HEK293T (cell line): ENCODE results near the gene NARS2.

Experiments used
- CTCF ChIA-PET: fragments of 350-600 bp; formaldehyde crosslinking; extraction: SDS; loops from one replicate; lab custom pipeline; 2021; ENCODE audit warnings: antibody characterized with exemption, inconsistent platforms; lab: Yijun Ruan, JAX
- POLR2A ChIA-PET: fragments of 350-600 bp; formaldehyde crosslinking; extraction: SDS; loops from one replicate; lab custom pipeline; 2020; ENCODE audit warnings: antibody characterized with exemption, inconsistent platforms; lab: Yijun Ruan, JAX
- DNase-seq: peaks from one replicate; pipeline ENCODE4 v3.0.0; 2012; ENCODE audit warnings: mixed read lengths; ENCODE audit errors: extremely low spot score
- ARNT ChIP-seq: fragments of 450-650 bp; IDR thresholded peaks from 2 replicates; pipeline ENCODE4 v1.6.1; 2017; ENCODE audit warnings: mild to moderate bottlenecking
- BHLHE40 ChIP-seq: fragments of 450-650 bp; IDR thresholded peaks from 2 replicates; pipeline ENCODE4 v1.6.1; 2016; ENCODE audit warnings: mild to moderate bottlenecking, moderate library complexity, borderline replicate concordance
- CTBP1 ChIP-seq: fragments of 450-650 bp; IDR thresholded peaks from 2 replicates; pipeline ENCODE4 v1.6.1; 2016; ENCODE audit warnings: borderline replicate concordance
- ELF4 ChIP-seq: fragments of 450-650 bp; IDR thresholded peaks from 2 replicates; pipeline ENCODE4 v1.6.1; 2017; ENCODE audit warnings: antibody characterized with exemption
- FOXA1 ChIP-seq: fragments of 450-650 bp; IDR thresholded peaks from 2 replicates; pipeline ENCODE4 v1.6.1; 2016; ENCODE audit warnings: mild to moderate bottlenecking
- FOXK2 ChIP-seq: fragments of 450-650 bp; IDR thresholded peaks from 2 replicates; pipeline ENCODE4 v1.6.1; 2016; ENCODE audit warnings: mild to moderate bottlenecking
- FOXM1 ChIP-seq: fragments of 450-650 bp; IDR thresholded peaks from 2 replicates; pipeline ENCODE4 v1.6.1; 2017; ENCODE audit warnings: mild to moderate bottlenecking, borderline replicate concordance
- HDGF ChIP-seq: fragments of 450-650 bp; IDR thresholded peaks from 2 replicates; pipeline ENCODE4 v1.6.1; 2017; ENCODE audit warnings: antibody characterized with exemption, borderline replicate concordance
- L3MBTL2 ChIP-seq: fragments of 450-650 bp; conservative IDR thresholded peaks from 2 replicates; pipeline ENCODE4 v1.6.1; 2016; ENCODE audit warnings: mild to moderate bottlenecking
- LEF1 ChIP-seq: fragments of 450-650 bp; IDR thresholded peaks from 2 replicates; pipeline ENCODE4 v1.6.1; 2017; ENCODE audit warnings: mild to moderate bottlenecking, borderline replicate concordance
- NFRKB ChIP-seq: fragments of 450-650 bp; IDR thresholded peaks from 2 replicates; pipeline ENCODE4 v1.6.1; 2016; ENCODE audit warnings: mild to moderate bottlenecking, moderate library complexity
- PKNOX1 ChIP-seq: fragments of 450-650 bp; IDR thresholded peaks from 2 replicates; pipeline ENCODE4 v1.6.1; 2016
- SP1 ChIP-seq: fragments of 450-650 bp; IDR thresholded peaks from 2 replicates; pipeline ENCODE4 v1.6.1; 2017
- SUZ12 ChIP-seq: fragments of 450-650 bp; IDR thresholded peaks from 2 replicates; pipeline ENCODE4 v1.6.1; 2016; ENCODE audit warnings: mild to moderate bottlenecking
- TARDBP ChIP-seq: fragments of 450-650 bp; IDR thresholded peaks from 2 replicates; pipeline ENCODE4 v1.6.1; 2016
- ZNF384 ChIP-seq: fragments of 450-650 bp; IDR thresholded peaks from 2 replicates; pipeline ENCODE4 v1.6.1; 2016

Gene NARS2

GRCh38 chr11:78423241-78423640 lies 151.4 kb downstream of the NARS2 start:
- POLR2A ChIA-PET, result no interaction called here
- CTCF ChIA-PET, result no interaction called here
- no peak for TF ChIP-seq TARDBP
- TF ChIP-seq ELF4, result no peak
- no peak for TF ChIP-seq PKNOX1
- no peak for TF ChIP-seq ARNT
- no peak for TF ChIP-seq FOXA1
- TF ChIP-seq BHLHE40, result no peak
- TF ChIP-seq L3MBTL2, result no peak
- no peak for TF ChIP-seq SUZ12
- TF ChIP-seq SP1, result no peak
- no peak for TF ChIP-seq LEF1
- no peak for TF ChIP-seq CTBP1
- TF ChIP-seq FOXK2, result no peak
- TF ChIP-seq HDGF, result no peak
- TF ChIP-seq NFRKB, result no peak
- TF ChIP-seq ZNF384, result no peak
- TF ChIP-seq FOXM1, result no peak
- no peak for DNase-seq

GRCh38 chr11:78420796-78421209 lies 153.9 kb downstream of the NARS2 start:
- DNase-seq, result no peak
- TF ChIP-seq FOXK2, result no peak
- TF ChIP-seq TARDBP, result no peak
- no peak for TF ChIP-seq SUZ12
- TF ChIP-seq NFRKB, result no peak
- TF ChIP-seq ELF4, result no peak
- TF ChIP-seq L3MBTL2, result no peak
- no peak for TF ChIP-seq SP1
- TF ChIP-seq ZNF384, result no peak
- CTCF ChIA-PET, result interaction anchor here (0.6 to 5.6 kb wide), 4 partner anchors 10 to 964 kb away, joined by 3 to 25 read pairs (median 4); no protein-coding TSS in a partner anchor
- POLR2A ChIA-PET, result no interaction called here

GRCh38 chr11:78420255-78420764 lies 154.4 kb downstream of the NARS2 start:
- POLR2A ChIA-PET, result no interaction called here
- DNase-seq, result peak; percentile 31
- no peak for TF ChIP-seq BHLHE40
- TF ChIP-seq HDGF, result no peak
- no peak for TF ChIP-seq ZNF384
- no peak for TF ChIP-seq ELF4
- TF ChIP-seq TARDBP, result no peak
- no peak for TF ChIP-seq ARNT
- no peak for TF ChIP-seq SP1
- TF ChIP-seq NFRKB, result no peak
- TF ChIP-seq FOXK2, result no peak
- TF ChIP-seq FOXA1, result no peak
- no peak for TF ChIP-seq L3MBTL2
- no peak for TF ChIP-seq FOXM1
- TF ChIP-seq LEF1, result no peak
- no peak for TF ChIP-seq PKNOX1
- no peak for TF ChIP-seq SUZ12
- TF ChIP-seq CTBP1, result no peak
- CTCF ChIA-PET, result interaction anchor here (1.1 to 5.6 kb wide), 3 partner anchors 10 to 145 kb away, joined by 3 to 25 read pairs (median 5); no protein-coding TSS in a partner anchor

GRCh38 chr11:78419327-78419726 lies 155.3 kb downstream of the NARS2 start:
- POLR2A ChIA-PET, result interaction anchor here (1.9 kb wide), 1 partner anchor 155 kb away, joined by 9 read pairs; the partner anchor contains the start of gene NARS2
- CTCF ChIA-PET, result interaction anchor here (1.5 to 5.6 kb wide), 2 partner anchors 9 to 146 kb away, joined by 3 to 25 read pairs; no protein-coding TSS in a partner anchor
- TF ChIP-seq CTBP1, result no peak
- DNase-seq, result no peak

- TF ChIP-seq ELF4, result no peak
- no peak for TF ChIP-seq LEF1
- TF ChIP-seq FOXA1, result no peak
- TF ChIP-seq BHLHE40, result no peak
- TF ChIP-seq PKNOX1, result no peak
- TF ChIP-seq ZNF384, result no peak
- TF ChIP-seq HDGF, result no peak
- no peak for TF ChIP-seq FOXK2
- no peak for TF ChIP-seq CTBP1
- no peak for TF ChIP-seq TARDBP
- TF ChIP-seq FOXM1, result no peak
- no peak for TF ChIP-seq NFRKB
- no peak for TF ChIP-seq ARNT
- TF ChIP-seq L3MBTL2, result no peak
- TF ChIP-seq SP1, result no peak
- no peak for TF ChIP-seq SUZ12
- ChIA-PET CTCF (interaction anchor here (0.6 to 5.6 kb wide), 3 partner anchors 10 to 1052 kb away, joined by 3 to 25 read pairs (median 3); no protein-coding TSS in a partner anchor), POLR2A (interaction anchor here (1.4 to 1.9 kb wide), 2 partner anchors 135 to 156 kb away, joined by 4 to 9 read pairs; partner anchors contain the start of gene NARS2)
- no peak for DNase-seq
Observed at GRCh38 chr11:78418584-78419211, 156.0 kb downstream of the NARS2 start.
